ENCODE data around the gene MCAM. TPM values are rescaled to one million over a fixed set of nuclear protein-coding genes. Genes with fewer than 3 reads are reported as not detected.

Gene MCAM
- total RNA-seq, 4 donors from 2014 or later = 613 to 1,211 (median 746) TPM

DNA sequence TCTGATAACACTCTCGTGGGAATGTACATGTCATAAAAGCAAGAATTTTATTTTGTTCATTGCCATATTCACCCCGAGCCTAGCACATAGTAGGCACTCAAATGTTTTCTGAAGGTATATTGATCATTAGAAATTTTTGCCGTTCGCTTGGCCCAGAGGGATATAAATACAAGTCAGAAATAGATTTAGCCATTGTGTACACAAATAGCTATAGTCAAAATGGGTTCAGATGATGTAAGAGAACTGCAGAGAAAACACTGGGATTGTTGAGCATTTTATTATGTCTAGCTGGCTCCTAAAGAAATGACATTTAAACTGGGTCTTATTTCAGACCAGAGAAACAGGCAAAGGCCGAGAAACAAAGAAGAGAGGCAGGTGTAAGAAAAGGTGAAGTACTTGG, 49.3 kb downstream of the MCAM start:
- TF ChIP-seq, protein P1, sequence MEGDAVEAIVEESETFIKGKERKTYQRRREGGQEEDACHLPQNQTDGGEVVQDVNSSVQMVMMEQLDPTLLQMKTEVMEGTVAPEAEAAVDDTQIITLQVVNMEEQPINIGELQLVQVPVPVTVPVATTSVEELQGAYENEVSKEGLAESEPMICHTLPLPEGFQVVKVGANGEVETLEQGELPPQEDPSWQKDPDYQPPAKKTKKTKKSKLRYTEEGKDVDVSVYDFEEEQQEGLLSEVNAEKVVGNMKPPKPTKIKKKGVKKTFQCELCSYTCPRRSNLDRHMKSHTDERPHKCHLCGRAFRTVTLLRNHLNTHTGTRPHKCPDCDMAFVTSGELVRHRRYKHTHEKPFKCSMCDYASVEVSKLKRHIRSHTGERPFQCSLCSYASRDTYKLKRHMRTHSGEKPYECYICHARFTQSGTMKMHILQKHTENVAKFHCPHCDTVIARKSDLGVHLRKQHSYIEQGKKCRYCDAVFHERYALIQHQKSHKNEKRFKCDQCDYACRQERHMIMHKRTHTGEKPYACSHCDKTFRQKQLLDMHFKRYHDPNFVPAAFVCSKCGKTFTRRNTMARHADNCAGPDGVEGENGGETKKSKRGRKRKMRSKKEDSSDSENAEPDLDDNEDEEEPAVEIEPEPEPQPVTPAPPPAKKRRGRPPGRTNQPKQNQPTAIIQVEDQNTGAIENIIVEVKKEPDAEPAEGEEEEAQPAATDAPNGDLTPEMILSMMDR (IDR thresholded peaks at IDR 0.05) = no peak
- ATAC-seq (ENCODE audit: low FRiP score) = no peak
- DNase-seq (ENCODE audit: low spot score) = no peak

DNA sequence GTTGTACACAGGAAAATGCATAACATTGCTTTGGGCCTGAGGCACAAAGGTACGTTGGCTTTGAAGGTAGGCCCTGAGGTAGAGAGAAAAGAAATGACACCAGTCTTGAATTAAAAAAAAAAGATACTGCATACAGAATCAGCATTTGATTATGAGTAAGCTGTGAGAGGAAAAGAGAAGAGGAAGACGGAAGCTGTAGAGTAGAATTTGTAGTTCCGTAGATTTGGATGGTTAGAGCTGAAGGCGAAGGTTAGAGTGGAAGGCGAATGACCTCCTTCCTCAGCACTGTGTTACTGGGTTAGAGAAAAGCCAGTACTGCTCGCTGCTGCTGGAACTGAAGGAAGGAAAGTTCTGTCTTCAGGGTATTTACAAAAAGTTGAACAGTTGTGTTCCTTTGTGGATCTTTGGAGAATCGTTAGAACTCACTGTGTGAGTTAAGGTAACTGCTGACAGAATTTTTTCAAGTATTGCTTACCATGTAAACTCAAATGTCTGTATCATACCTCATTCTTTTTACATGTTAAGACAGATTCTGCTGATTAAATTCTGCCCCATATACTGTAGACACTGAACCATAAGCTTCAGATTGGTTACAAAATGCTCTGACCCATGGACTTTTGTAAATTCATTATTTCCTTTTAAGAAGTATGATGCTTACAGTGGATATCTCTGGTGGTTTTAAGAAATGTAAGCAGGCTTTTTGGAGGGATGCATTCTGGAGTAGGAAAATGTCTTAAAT, 50.2 kb downstream of the MCAM start:
- DNase-seq (ENCODE audit: low spot score) (no peak), ATAC-seq (ENCODE audit: low FRiP score) (no peak)
- TF ChIP-seq, protein P1 (IDR thresholded peaks at IDR 0.05) = no peak

DNA sequence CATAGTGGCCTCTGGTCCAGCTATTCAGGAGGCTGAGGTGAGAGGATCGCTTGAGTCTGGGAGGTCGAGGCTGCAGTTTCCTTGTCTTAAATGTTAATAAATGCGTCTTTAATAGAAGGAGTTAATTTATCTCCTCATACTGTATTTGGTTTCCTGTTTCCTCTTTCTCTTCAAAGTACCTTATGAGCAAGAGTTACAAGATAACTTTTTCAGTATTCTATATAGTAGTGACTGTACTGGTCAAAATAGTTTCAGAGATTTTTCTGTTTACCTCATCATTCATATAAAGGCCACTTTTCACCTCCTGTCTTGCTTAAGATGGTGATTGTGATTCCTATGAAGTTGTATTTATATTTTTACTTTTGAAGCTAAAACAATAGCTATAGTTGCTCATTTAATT, 50.9 kb downstream of the MCAM start:
- ATAC-seq (ENCODE audit: low FRiP score) (no peak), DNase-seq (ENCODE audit: low spot score) (no peak)
- TF ChIP-seq, protein P1 (IDR thresholded peaks at IDR 0.05) = no peak

DNA sequence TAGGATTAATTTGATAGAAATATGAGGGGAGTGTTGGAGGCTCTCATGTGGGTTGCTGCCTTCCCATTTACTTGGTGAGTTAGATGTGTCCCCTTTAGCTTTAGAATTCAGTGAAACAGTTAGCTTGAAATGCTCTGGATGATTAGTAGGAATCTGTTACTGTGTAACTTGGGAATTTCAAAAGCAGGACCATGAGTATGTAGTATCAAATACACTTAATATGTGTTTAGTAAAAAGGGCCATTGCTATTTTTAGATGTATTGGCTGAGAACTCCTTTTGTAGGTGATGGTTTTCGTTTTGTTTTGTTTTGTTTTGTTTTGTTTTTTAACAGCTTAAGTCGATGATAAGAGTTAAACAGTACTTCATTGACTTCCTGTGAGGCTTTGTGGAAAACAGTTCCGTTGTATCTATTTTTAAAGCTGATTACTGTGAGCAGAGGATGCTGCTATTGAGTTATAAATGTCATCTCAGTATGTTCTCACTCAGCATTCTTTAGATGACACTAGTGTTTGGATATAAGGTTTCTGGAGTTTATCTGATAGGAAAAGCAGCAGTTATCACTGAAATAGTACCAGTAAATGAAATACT, 53.5 kb downstream of the MCAM start:
- TF ChIP-seq, protein P1 (IDR thresholded peaks at IDR 0.05) = no peak
- DNase-seq (ENCODE audit: low spot score) (no peak), ATAC-seq (ENCODE audit: low FRiP score) (no peak)

- TF ChIP-seq, protein P1 (IDR thresholded peaks at IDR 0.05) = no peak
- ATAC-seq (ENCODE audit: low FRiP score) = no peak
These were observed 54.1 kb downstream of the MCAM start for GRCh38 chr11:119262668-119263351.

DNA sequence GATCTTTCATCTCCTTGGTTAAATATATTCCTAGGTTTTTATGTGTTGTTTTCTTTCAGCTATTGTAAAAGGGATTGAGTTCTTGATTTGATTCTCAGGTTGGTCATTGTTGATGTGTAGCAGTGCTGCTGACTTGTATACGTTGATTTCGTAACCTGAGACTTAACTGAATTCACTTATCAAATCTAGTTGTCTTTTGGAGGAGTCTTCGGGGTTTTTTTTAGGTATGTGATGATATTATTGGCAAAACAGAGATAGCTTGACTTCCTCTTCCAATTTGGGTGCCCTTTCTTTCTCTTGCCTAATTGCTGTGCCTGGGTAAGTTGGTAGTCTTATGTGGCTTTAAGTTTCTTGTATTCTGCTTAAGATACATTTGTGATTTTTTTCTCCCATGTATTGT, 57.9 kb downstream of the MCAM start:
- TF ChIP-seq, protein P1 (IDR thresholded peaks at IDR 0.05) = no peak
- ATAC-seq (ENCODE audit: low FRiP score) (no peak), DNase-seq (ENCODE audit: low spot score) (no peak)

More at GRCh38 chr11:119262668-119263351, 54.1 kb downstream of the MCAM start:
- DNase-seq (ENCODE audit: low spot score) = no peak

Small RNA genes lying within 50 kb of the gene (small RNA-seq; reads per million reads assigned to genes)
- not detected for gene RF01225
- gene RNU6-262P = not detected

Other genes with a start within 250 kb of the MCAM start
- gene VPS11, start 249.3 kb downstream of the MCAM start, total RNA-seq = 10 to 100 TPM; 31.5 to 39.2 (median 32.7) TPM
- gene HMBS, start 232.2 kb downstream of the MCAM start, total RNA-seq = 10 to 100 TPM in 1 of 4 donors, 1 to 10 TPM in 3; 7.2 to 11.7 (median 8.5) TPM
- 10 to 100 TPM; 23.0 to 34.0 (median 28.5) TPM for gene DPAGT1, start 215.3 kb downstream of the MCAM start, total RNA-seq
- 10 to 100 TPM in 1 of 4 donors, 1 to 10 TPM in 3; 8.2 to 10.7 (median 9.0) TPM for gene C2CD2L, start 209.8 kb downstream of the MCAM start, total RNA-seq
- gene HINFP, start 195.6 kb downstream of the MCAM start, total RNA-seq = 10 to 100 TPM; 10.2 to 31.0 (median 24.4) TPM
- gene ABCG4, start 168.1 kb downstream of the MCAM start, total RNA-seq = under 1 TPM in 2 of 4 donors, not detected in 2; 0.09 to 0.32 TPM
- gene NLRX1, start 148.4 kb downstream of the MCAM start, total RNA-seq = 10 to 100 TPM in 3 of 4 donors, 1 to 10 TPM in 1; 7.9 to 26.0 (median 14.7) TPM
- gene NHERF4, start 131.7 kb downstream of the MCAM start, total RNA-seq = 10 to 100 TPM in 1 of 4 donors, 1 to 10 TPM in 2, not detected in 1; 1.3 to 11.7 (median 1.4) TPM
- 10 to 100 TPM; 12.9 to 26.6 (median 20.9) TPM for gene CBL, start 110.8 kb downstream of the MCAM start, total RNA-seq
- 10 to 100 TPM in 1 of 4 donors, 1 to 10 TPM in 3; 8.9 to 11.1 (median 9.4) TPM for gene RNF26, start 17.4 kb upstream of the MCAM start, total RNA-seq
- 10 to 100 TPM; 18.0 to 74.2 (median 35.5) TPM for gene C1QTNF5, start 23.8 kb upstream of the MCAM start, total RNA-seq
- gene MFRP, start 29.6 kb upstream of the MCAM start, total RNA-seq = not detected
- 10 to 100 TPM in 2 of 4 donors, under 1 TPM in 2; 0.63 to 18.7 (median 9.2) TPM for gene USP2, start 64.6 kb upstream of the MCAM start, total RNA-seq
- 10 to 100 TPM; 12.0 to 71.5 (median 33.3) TPM for gene THY1, start 106.0 kb upstream of the MCAM start, total RNA-seq